Effector CD8-positive, alpha-beta T cell (primary cell): ENCODE data around the gene MGAT5.
"Not testable (repeated sequence)": the region's sequence is repeated elsewhere in the genome, so short reads cannot be mapped to it uniquely, and the experiment has no call there.

Source experiments
- DNase-seq: peaks from one replicate; lab custom pipeline; 2025; lab: John Stamatoyannopoulos, UW

MGAT5 gene

GRCh38 chr2:134278553-134278952 is 24.7 kb downstream of the MGAT5 start:
- no peak for DNase-seq

- no peak for DNase-seq
These were observed 25.5 kb downstream of the MGAT5 start for GRCh38 chr2:134279417-134279816.

- no peak for DNase-seq
These were observed 26.4 kb downstream of the MGAT5 start for GRCh38 chr2:134280231-134280630.

GRCh38 chr2:134280726-134281125 is 26.9 kb downstream of the MGAT5 start:
- DNase-seq: no peak

GRCh38 chr2:134281815-134282419 is 28.0 kb downstream of the MGAT5 start:
- no peak for DNase-seq

- DNase-seq: no peak
These were observed 28.9 kb downstream of the MGAT5 start for GRCh38 chr2:134282629-134283400.

- DNase-seq: no peak
These were observed 29.8 kb downstream of the MGAT5 start for GRCh38 chr2:134283661-134284060.

- no peak for DNase-seq
These were observed 30.3 kb downstream of the MGAT5 start for GRCh38 chr2:134284119-134284670.

GRCh38 chr2:134287323-134287722 is 33.5 kb downstream of the MGAT5 start:
- DNase-seq: no peak

GRCh38 chr2:134288814-134289213 is 34.9 kb downstream of the MGAT5 start:
- DNase-seq: no peak

- no peak for DNase-seq
These were observed 35.4 kb downstream of the MGAT5 start for GRCh38 chr2:134289225-134289624.

GRCh38 chr2:134290358-134290757 is 36.5 kb downstream of the MGAT5 start:
- no peak for DNase-seq

GRCh38 chr2:134292514-134292913 is 38.6 kb downstream of the MGAT5 start:
- no peak for DNase-seq

GRCh38 chr2:134293719-134294537 is 40.1 kb downstream of the MGAT5 start:
- DNase-seq: no peak

- not testable (repeated sequence) for DNase-seq
These were observed 40.7 kb downstream of the MGAT5 start for GRCh38 chr2:134294598-134294997.

- no peak for DNase-seq
These were observed 41.6 kb downstream of the MGAT5 start for GRCh38 chr2:134295441-134295840.

GRCh38 chr2:134296301-134296700 is 42.4 kb downstream of the MGAT5 start:
- no peak for DNase-seq

- DNase-seq: no peak
These were observed 45.5 kb downstream of the MGAT5 start for GRCh38 chr2:134299334-134299733.

- DNase-seq: no peak
These were observed 46.7 kb downstream of the MGAT5 start for GRCh38 chr2:134300585-134300984.

GRCh38 chr2:134301099-134301927 is 47.4 kb downstream of the MGAT5 start:
- DNase-seq: no peak

GRCh38 chr2:134301928-134302260 is 48.0 kb downstream of the MGAT5 start:
- DNase-seq: no peak
